ENCODE results near the gene UBL4A. TPM values are rescaled to one million over a fixed set of nuclear protein-coding genes. Genes with fewer than 3 reads are reported as not detected.

Gene UBL4A
- total and polyA plus RNA-seq, 9 of the 15 experiments (the other 6 are each of a cell fraction or from before 2014, with no cell fraction given), result 15.2 to 140 (median 100) TPM

- no peak for TF ChIP-seq KLF13 (tag; IDR thresholded peaks at IDR 0.05; ENCODE audit: borderline replicate concordance, low read depth)
Measured at GRCh38 chrX:154473683-154474082, 12.7 kb downstream of the UBL4A start (continued).

DNA sequence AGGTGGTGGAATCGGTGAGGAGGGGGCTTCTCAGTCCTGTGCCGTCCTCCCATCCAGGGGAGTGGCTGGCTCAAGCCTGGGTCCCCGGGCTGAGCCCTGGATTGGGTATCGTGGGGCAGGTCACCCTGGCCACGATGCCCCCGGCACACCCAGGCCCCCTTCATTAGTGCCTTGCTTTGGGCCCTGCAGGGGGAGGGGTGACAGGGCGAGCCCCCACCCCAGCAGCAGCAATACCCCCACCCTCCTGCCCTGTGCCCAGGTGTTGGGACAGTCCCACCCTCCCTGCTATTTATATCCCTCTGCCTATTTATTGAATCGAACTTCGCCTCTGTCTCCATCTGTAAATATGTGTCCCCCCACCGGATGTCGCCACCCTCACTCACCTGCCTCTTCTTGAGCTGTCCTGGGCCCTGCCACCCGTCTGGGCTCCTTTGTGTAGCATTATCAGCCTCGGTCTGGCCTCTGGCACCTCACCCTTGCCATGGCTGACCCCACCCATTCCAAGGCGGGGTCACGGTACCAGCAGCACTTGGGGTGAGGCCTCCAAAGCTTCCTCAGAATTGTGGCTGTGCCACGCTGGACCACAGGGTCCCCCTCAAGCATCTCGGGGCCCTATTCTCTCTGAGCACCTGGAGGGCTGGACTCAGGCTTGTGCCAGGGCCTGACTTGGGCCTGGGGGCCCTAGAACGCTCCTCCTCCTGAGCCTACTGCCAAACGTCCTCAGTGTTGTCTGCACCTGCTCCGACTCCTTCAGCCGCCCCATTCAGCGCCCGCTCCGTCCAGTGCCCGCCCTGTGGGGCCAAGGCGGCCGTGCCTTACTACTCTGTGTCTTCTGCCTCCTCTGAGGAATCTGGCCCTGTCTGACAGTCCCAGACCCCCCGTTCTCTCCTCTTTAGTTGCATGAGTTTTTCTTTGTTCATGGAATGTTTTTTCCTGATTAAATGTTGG lies 13.5 kb downstream of the UBL4A start:
- CTCF ChIA-PET (ENCODE audit: low intra/inter-chr PET ratio), result no interaction called here
- H3K4me1 ChIP-seq (replicated peaks in 1 of 2; ENCODE audit: control insufficient read depth in 2 of 2, insufficient read depth in 2 of 2, low read length in 2 of 2), result peaks cover 9 to 13% of the 10 kb centered on the region in 2 experiments; a peak in 4 of 5 replicates
- intact Hi-C loops (cut with micrococcal nuclease), result no loop called here
- no peaks in the 10 kb centered on the region for H3K27me3 ChIP-seq (ENCODE audit: control insufficient read depth in 2 of 2, insufficient read depth in 2 of 2, low read length in 2 of 2)
- H3K9me1 ChIP-seq (ENCODE audit: control insufficient read depth, insufficient read depth, low read length), result no peaks in the 10 kb centered on the region
- no TSS peak for BruUV-seq (replicated peaks)
- peaks cover 6% of the 10 kb centered on the region for H3K79me2 ChIP-seq (ENCODE audit: control insufficient read depth, insufficient read depth, low read length)
- H3K36me3 ChIP-seq (ENCODE audit: control insufficient read depth, insufficient read depth, low read length), result peaks cover 46% of the 10 kb centered on the region; the same call in 2 of the 3 replicates
- no peak overlapping the region for H3K4me2 ChIP-seq (ENCODE audit: insufficient read depth, low read length)
- no peaks in the 10 kb centered on the region for H3K9me3 ChIP-seq (replicated peaks; ENCODE audit: control insufficient read depth, insufficient read depth, low read depth, low read length)
- ATAC-seq (no peak), FAIRE-seq (no peak), DNase-seq (ENCODE audit: extremely low read depth in 1 of 4, low spot score in 3 of 4) (no peak)
- no peak for TF ChIP-seq NONO (IDR thresholded peaks at IDR 0.05; ENCODE audit: low read depth in 2 of 2, low read length in 1 of 2)
- no peak for TF ChIP-seq ZNF12 (CRISPR knock-in tag; IDR thresholded peaks at IDR 0.05)
- no peak for TF ChIP-seq MEF2A (IDR thresholded peaks at IDR 0.05; ENCODE audit: control insufficient read depth, low read depth, low read length)
- TF ChIP-seq IRF9 (tag; IDR thresholded peaks at IDR 0.05), result no peak
- 0 out of 6 replicates have a peak, but pooled peaks of 1 of the 3 experiments have one; percentile 11 for TF ChIP-seq CTCF (IDR thresholded peaks at IDR 0.05 in 2 of 3, conservative IDR thresholded peaks at IDR 0.05 in 1 of 3; ENCODE audit: insufficient read depth in 2 of 3, low read depth in 1 of 3, low read length in 3 of 3)
- TF ChIP-seq POLR2G (IDR thresholded peaks at IDR 0.05; ENCODE audit: low read depth, low read length), result peak; percentile 7; the same call in 1 of the 2 replicates
- TF ChIP-seq HMGN3 (IDR thresholded peaks at IDR 0.05; ENCODE audit: borderline replicate concordance, extremely low read depth, insufficient read length, low read depth, low read length), result no peak
- in situ Hi-C loops (cut with MboI), result no loop called here
- no peak overlapping the region for H3K4me3 ChIP-seq
- H4K20me1 ChIP-seq (replicated peaks; ENCODE audit: control insufficient read depth, insufficient read depth, low read length), result no peaks in the 10 kb centered on the region
- POLR2A ChIA-PET, result interaction anchor here (0.6 to 1.8 kb wide), 6 partner anchors 8 to 72 kb away, joined by 3 to 10 read pairs (median 4); partner anchors contain the start of gene SLC10A3
- no peak overlapping the region for H2AFZ ChIP-seq (ENCODE audit: low read depth, low read length)
- H3K9ac ChIP-seq (ENCODE audit: insufficient read depth in 1 of 2, low read depth in 2 of 2, low read length in 2 of 2), result 0 out of 4 replicates have a peak overlapping the region, but pooled peaks of 1 of the 2 experiments have one; percentile 6
- H3K27ac ChIP-seq (ENCODE audit: extremely low read depth, low read depth, low read length), result no peak overlapping the region
- 76% methylated on average over 10 of the region's 28 CpGs for WGBS (ENCODE audit: insufficient coverage, low coverage, missing lambda C conversion rate)
